ENCODE measurements around the gene RNASE12. TPM values are rescaled to one million over a fixed set of nuclear protein-coding genes. Genes with fewer than 3 reads are reported as not detected.

RNASE12 gene
- total and polyA plus RNA-seq, 2 experiments from 2014 or later = not detected

- Mint-ChIP-seq H3K4me3 (no peak overlapping the region), H3K27me3 (ENCODE audit: insufficient read depth, low read depth, poor library complexity) (no peaks in the 10 kb centered on the region), H3K4me1 (peaks cover 28% of the 10 kb centered on the region), H3K9me3 (peaks cover 13% of the 10 kb centered on the region), H3K36me3 (ENCODE audit: low read depth) (peaks cover 16% of the 10 kb centered on the region), H3K27ac (no peak overlapping the region; the same call in 1 of the 2 replicates)
- Histone ChIP-seq H3F3A (replicated peaks; ENCODE audit: low read depth) (peaks cover 2% of the 10 kb centered on the region), H3K4me3 (no peak overlapping the region), H2AFZ (no peak overlapping the region), H3K27ac (ENCODE audit: low read depth) (no peak overlapping the region), H3K36me3 (ENCODE audit: insufficient read depth) (no peaks in the 10 kb centered on the region; the same call in 1 of the 2 replicates), H3K4me1 (ENCODE audit: insufficient read depth) (peaks cover 25% of the 10 kb centered on the region), H3K79me2 (replicated peaks; ENCODE audit: insufficient read depth) (no peaks in the 10 kb centered on the region), H3K4me2 (no peak overlapping the region), H3K9me2 (ENCODE audit: insufficient read depth) (peaks cover 7% of the 10 kb centered on the region; the same call in 1 of the 2 replicates), H4K20me1 (replicated peaks; ENCODE audit: insufficient read depth) (no peaks in the 10 kb centered on the region), H3K27me3 (ENCODE audit: insufficient read depth) (no peaks in the 10 kb centered on the region)
- ATAC-seq (no peak), DNase-seq (ENCODE audit: low spot score) (no peak)
- TF ChIP-seq ZNF331 (CRISPR knock-in tag; IDR thresholded peaks at IDR 0.05; ENCODE audit: low read depth) (no peak), CREB1 (CRISPR knock-in tag; IDR thresholded peaks at IDR 0.05; ENCODE audit: low read depth) (no peak), ZNF114 (CRISPR knock-in tag; IDR thresholded peaks at IDR 0.05) (no peak), CTCF (conservative IDR thresholded peaks at IDR 0.05; ENCODE audit: low read depth in 2 of 2) (no peak), STAT1 (IDR thresholded peaks at IDR 0.05; ENCODE audit: unreplicated experiment) (no peak), EZH2 (IDR thresholded peaks at IDR 0.05; ENCODE audit: low read depth, unreplicated experiment) (no peak), EZH2phosphoT487 (IDR thresholded peaks at IDR 0.05; ENCODE audit: unreplicated experiment) (no peak), JUNB (IDR thresholded peaks at IDR 0.05; ENCODE audit: unreplicated experiment) (no peak), ETS1 (IDR thresholded peaks at IDR 0.05) (no peak), POLR2AphosphoS5 (IDR thresholded peaks at IDR 0.05; ENCODE audit: low read depth) (no peak), ZNF462 (CRISPR knock-in tag; IDR thresholded peaks at IDR 0.05) (no peak), NANOG (IDR thresholded peaks at IDR 0.05; ENCODE audit: borderline replicate concordance) (no peak), REST (IDR thresholded peaks at IDR 0.05; ENCODE audit: unreplicated experiment) (no peak)
Observed at GRCh38 chr14:20563971-20564370, 27.2 kb downstream of the RNASE12 start.

Measured in GM23338 (cell line).